SU-DHL-6 (cell line): ENCODE results near the gene RPRD2.

Experiments
- H2AFZ ChIP-seq: fragments of 200-600 bp; sonication (generic); 2 replicates; pipeline ENCODE4 v1.6.1; 2014; ENCODE audit warnings: low read depth, mild to moderate bottlenecking, moderate library complexity, mixed read lengths, antibody characterized with exemption, low read length; ENCODE audit not compliant: severe bottlenecking
- H3F3A ChIP-seq: fragments of 200-600 bp; shearing (Covaris generic); 2 replicates; pipeline ENCODE4 v1.6.0; 2016; ENCODE audit warnings: antibody characterized with exemption, mild to moderate bottlenecking; ENCODE audit not compliant: insufficient read depth
- H3K27ac ChIP-seq: fragments of 200-600 bp; sonication (generic); 2 replicates; pipeline ENCODE4 v1.5.1; 2016; ENCODE audit warnings: low read depth, mild to moderate bottlenecking, low read length, moderate library complexity, mixed read lengths
- H3K27me3 ChIP-seq: fragments of 200-600 bp; sonication (generic), shearing (Covaris generic); 2 replicates; pipeline ENCODE4 v1.6.0; 2014; ENCODE audit warnings: mild to moderate bottlenecking, low read length
- H3K36me3 ChIP-seq: fragments of 200-600 bp; sonication (generic); 2 replicates; pipeline ENCODE4 v1.6.1; 2014; ENCODE audit warnings: mild to moderate bottlenecking, low read length, mixed read lengths
- H3K4me2 ChIP-seq: fragments of 300-600, 200-600 bp; shearing (Covaris generic), sonication (generic); 2 replicates; pipeline ENCODE4 v1.6.0; 2014; ENCODE audit warnings: low read length, low read depth, mild to moderate bottlenecking; ENCODE audit not compliant: poor library complexity, severe bottlenecking
- H3K4me3 ChIP-seq: fragments of 200-600 bp; sonication (generic); 2 replicates; pipeline ENCODE4 v1.5.1; 2014; ENCODE audit warnings: antibody characterized with exemption, low read length, mild to moderate bottlenecking, mixed read lengths; ENCODE audit not compliant: insufficient read depth, poor library complexity, severe bottlenecking
- H3K79me2 ChIP-seq: fragments of 200-600 bp; sonication (generic); 2 replicates; pipeline ENCODE4 v1.6.1; 2014; ENCODE audit warnings: mild to moderate bottlenecking, low read length, moderate library complexity; ENCODE audit not compliant: insufficient read depth
- H3K9ac ChIP-seq: fragments of 200-600 bp; sonication (generic); 2 replicates; pipeline ENCODE4 v1.7.0; 2014; ENCODE audit warnings: mild to moderate bottlenecking, low read length
- H3K9me2 ChIP-seq: fragments of 200-600 bp; sonication (generic); replicated peaks from 2 replicates; pipeline ENCODE4 v1.6.1; 2014; ENCODE audit warnings: low read length; ENCODE audit not compliant: insufficient read depth
- H3K9me3 ChIP-seq: fragments of 200-600 bp; sonication (generic); 2 replicates; pipeline ENCODE4 v1.6.1; 2014; ENCODE audit warnings: low read length, mixed read lengths; ENCODE audit not compliant: insufficient read depth
- H4K20me1 ChIP-seq: fragments of 200-600 bp; sonication (generic); 2 replicates; pipeline ENCODE4 v1.6.1; 2014; ENCODE audit warnings: low read depth, mild to moderate bottlenecking, antibody characterized with exemption, low read length, moderate library complexity, mixed read lengths
- EZH2phosphoT487 ChIP-seq: fragments of 200-600 bp; sonication (generic), shearing (Covaris generic); conservative IDR thresholded peaks from 2 replicates; pipeline ENCODE4 v1.6.1; 2018; ENCODE audit warnings: mild to moderate bottlenecking, antibody characterized with exemption, low read length, moderate library complexity, mixed read lengths
- TF ChIP-seq, protein P1 (sequence below): fragments of 200-600 bp; sonication (generic); IDR thresholded peaks from one replicate; pipeline ENCODE4 v1.5.1; 2017; ENCODE audit warnings: antibody characterized with exemption, mild to moderate bottlenecking, low read length, moderate library complexity; ENCODE audit not compliant: insufficient read depth, poor library complexity, severe bottlenecking

RPRD2 gene

DNA sequence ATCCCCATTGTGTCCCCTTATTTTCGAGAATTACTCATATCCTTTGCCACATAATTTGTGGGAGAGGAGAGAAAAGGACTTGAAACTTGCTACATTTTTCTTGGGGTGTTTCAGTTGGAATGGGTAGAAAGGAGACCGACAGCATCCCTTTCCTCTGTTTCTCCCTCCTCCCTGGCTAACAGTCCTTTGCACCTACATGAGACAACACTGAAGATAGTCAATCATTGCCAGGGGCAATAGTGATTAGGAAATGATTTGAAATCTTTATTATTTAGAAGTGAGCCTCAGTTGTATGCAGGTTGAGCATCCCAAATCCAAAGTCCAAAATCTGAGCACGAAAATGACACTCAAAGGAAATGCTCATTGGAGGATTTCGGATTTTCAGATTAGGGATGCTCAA lies 115.4 kb downstream of the RPRD2 start:
- no peaks in the 10 kb centered on the region for H3K9me2 ChIP-seq
- H3K9me3 ChIP-seq: no peaks in the 10 kb centered on the region
- no peak overlapping the region for H2AFZ ChIP-seq
- TF ChIP-seq, protein P1, sequence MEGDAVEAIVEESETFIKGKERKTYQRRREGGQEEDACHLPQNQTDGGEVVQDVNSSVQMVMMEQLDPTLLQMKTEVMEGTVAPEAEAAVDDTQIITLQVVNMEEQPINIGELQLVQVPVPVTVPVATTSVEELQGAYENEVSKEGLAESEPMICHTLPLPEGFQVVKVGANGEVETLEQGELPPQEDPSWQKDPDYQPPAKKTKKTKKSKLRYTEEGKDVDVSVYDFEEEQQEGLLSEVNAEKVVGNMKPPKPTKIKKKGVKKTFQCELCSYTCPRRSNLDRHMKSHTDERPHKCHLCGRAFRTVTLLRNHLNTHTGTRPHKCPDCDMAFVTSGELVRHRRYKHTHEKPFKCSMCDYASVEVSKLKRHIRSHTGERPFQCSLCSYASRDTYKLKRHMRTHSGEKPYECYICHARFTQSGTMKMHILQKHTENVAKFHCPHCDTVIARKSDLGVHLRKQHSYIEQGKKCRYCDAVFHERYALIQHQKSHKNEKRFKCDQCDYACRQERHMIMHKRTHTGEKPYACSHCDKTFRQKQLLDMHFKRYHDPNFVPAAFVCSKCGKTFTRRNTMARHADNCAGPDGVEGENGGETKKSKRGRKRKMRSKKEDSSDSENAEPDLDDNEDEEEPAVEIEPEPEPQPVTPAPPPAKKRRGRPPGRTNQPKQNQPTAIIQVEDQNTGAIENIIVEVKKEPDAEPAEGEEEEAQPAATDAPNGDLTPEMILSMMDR: no peak
- TF ChIP-seq EZH2phosphoT487: no peak
- H3K4me2 ChIP-seq: no peak overlapping the region
- 0 out of 2 replicates have a peak, but pooled peaks cover 5% of the 10 kb centered on the region for H3F3A ChIP-seq
- H3K4me3 ChIP-seq: no peak overlapping the region
- no peak overlapping the region for H3K27ac ChIP-seq
- H3K36me3 ChIP-seq: no peaks in the 10 kb centered on the region
- no peaks in the 10 kb centered on the region; the same call in 1 of the 2 replicates for H4K20me1 ChIP-seq
- H3K27me3 ChIP-seq: no peaks in the 10 kb centered on the region
- no peak overlapping the region for H3K9ac ChIP-seq
- H3K79me2 ChIP-seq: no peaks in the 10 kb centered on the region

- TF ChIP-seq, protein P1: no peak
- TF ChIP-seq EZH2phosphoT487: no peak
- no peak overlapping the region for H3K9ac ChIP-seq
- no peaks in the 10 kb centered on the region; the same call in 1 of the 2 replicates for H4K20me1 ChIP-seq
- no peak overlapping the region for H3K4me3 ChIP-seq
- H2AFZ ChIP-seq: no peak overlapping the region
- 0 out of 2 replicates have a peak, but pooled peaks cover 5% of the 10 kb centered on the region for H3F3A ChIP-seq
- H3K9me2 ChIP-seq: no peaks in the 10 kb centered on the region
- H3K9me3 ChIP-seq: no peaks in the 10 kb centered on the region
- H3K27me3 ChIP-seq: no peaks in the 10 kb centered on the region
- H3K79me2 ChIP-seq: no peaks in the 10 kb centered on the region
- no peak overlapping the region for H3K27ac ChIP-seq
- no peak overlapping the region for H3K4me2 ChIP-seq
- H3K36me3 ChIP-seq: no peaks in the 10 kb centered on the region
These were observed 116.0 kb downstream of the RPRD2 start for GRCh38 chr1:150479927-150480352.

GRCh38 chr1:150484431-150484830 lies 120.5 kb downstream of the RPRD2 start:
- H3K4me2 ChIP-seq: no peak overlapping the region
- no peak overlapping the region for H2AFZ ChIP-seq

More at GRCh38 chr1:150484431-150484830, 120.5 kb downstream of the RPRD2 start:
- no peaks in the 10 kb centered on the region for H3K9me3 ChIP-seq
- no peak overlapping the region for H3K9ac ChIP-seq
- TF ChIP-seq, protein P1: no peak
- no peak for TF ChIP-seq EZH2phosphoT487
- H3F3A ChIP-seq: no peaks in the 10 kb centered on the region; the same call in 1 of the 2 replicates
- no peaks in the 10 kb centered on the region for H4K20me1 ChIP-seq
- H3K36me3 ChIP-seq: no peaks in the 10 kb centered on the region
- H3K9me2 ChIP-seq: no peaks in the 10 kb centered on the region
- H3K4me3 ChIP-seq: no peak overlapping the region
- H3K27ac ChIP-seq: no peak overlapping the region
- peaks cover 17% of the 10 kb centered on the region for H3K79me2 ChIP-seq
- H3K27me3 ChIP-seq: no peaks in the 10 kb centered on the region
